ENCODE data around the gene RCAN1.

The RCAN1 gene

DNA sequence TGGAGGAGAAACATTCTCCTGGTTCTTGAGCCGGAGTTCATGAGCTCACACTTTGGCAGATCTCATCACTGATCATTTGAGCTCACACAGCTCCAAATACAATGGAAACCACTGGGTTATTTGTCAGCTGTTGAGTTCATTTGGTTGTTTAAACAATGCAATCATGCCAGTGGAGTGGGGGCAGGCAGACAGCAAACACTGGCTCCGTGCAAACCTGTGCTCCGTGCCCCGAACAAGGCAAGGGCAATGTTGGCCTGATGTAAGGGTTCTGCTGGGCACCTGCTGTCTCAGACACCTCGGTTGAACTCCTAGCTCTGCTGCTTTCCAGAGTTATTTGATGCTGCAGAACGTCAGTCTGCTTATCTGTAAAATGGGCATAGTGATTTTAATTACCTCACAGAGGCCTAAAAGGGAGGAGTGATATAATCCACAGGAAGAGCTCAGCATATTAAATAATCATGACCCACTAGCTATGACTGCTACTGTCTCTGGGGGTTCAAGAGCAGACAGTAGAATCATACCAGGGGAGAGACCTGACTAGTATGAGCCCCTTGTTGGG is 33.9 kb upstream of the RCAN1 start:
- no peak for FAIRE-seq
- TF ChIP-seq, protein P1, sequence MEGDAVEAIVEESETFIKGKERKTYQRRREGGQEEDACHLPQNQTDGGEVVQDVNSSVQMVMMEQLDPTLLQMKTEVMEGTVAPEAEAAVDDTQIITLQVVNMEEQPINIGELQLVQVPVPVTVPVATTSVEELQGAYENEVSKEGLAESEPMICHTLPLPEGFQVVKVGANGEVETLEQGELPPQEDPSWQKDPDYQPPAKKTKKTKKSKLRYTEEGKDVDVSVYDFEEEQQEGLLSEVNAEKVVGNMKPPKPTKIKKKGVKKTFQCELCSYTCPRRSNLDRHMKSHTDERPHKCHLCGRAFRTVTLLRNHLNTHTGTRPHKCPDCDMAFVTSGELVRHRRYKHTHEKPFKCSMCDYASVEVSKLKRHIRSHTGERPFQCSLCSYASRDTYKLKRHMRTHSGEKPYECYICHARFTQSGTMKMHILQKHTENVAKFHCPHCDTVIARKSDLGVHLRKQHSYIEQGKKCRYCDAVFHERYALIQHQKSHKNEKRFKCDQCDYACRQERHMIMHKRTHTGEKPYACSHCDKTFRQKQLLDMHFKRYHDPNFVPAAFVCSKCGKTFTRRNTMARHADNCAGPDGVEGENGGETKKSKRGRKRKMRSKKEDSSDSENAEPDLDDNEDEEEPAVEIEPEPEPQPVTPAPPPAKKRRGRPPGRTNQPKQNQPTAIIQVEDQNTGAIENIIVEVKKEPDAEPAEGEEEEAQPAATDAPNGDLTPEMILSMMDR (IDR thresholded peaks at IDR 0.05; ENCODE audit: insufficient read depth, missing control alignments) = no peak
- no peak for DNase-seq (ENCODE audit: insufficient read length, low spot score)

GRCh38 chr21:34647555-34647954 is 32.6 kb upstream of the RCAN1 start:
- FAIRE-seq (no peak), DNase-seq (ENCODE audit: insufficient read length, low spot score) (no peak)
- TF ChIP-seq, protein P1 (IDR thresholded peaks at IDR 0.05; ENCODE audit: insufficient read depth, missing control alignments) = no peak

DNA sequence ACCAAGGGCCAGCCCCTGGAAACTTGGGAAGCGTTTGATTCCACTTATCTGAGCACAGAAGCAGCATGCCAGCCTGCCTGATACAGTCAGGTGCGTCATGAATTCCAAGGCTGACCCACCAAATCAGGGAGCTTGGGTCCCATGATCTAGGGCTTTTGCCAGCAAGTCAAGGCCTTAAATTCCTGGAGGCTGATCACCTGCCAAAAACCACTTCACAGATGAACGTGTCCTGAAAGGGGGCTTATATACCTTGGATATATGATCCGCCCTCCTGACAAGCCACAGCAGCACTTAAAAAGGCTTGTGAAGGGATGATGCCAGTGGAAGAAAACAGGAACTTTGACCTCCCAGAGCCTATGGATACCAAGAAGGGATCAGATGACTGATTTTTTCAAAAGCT is 29.9 kb upstream of the RCAN1 start:
- TF ChIP-seq, protein P1 (IDR thresholded peaks at IDR 0.05; ENCODE audit: insufficient read depth, missing control alignments) = no peak
- FAIRE-seq (no peak), DNase-seq (ENCODE audit: insufficient read length, low spot score) (no peak)

DNA sequence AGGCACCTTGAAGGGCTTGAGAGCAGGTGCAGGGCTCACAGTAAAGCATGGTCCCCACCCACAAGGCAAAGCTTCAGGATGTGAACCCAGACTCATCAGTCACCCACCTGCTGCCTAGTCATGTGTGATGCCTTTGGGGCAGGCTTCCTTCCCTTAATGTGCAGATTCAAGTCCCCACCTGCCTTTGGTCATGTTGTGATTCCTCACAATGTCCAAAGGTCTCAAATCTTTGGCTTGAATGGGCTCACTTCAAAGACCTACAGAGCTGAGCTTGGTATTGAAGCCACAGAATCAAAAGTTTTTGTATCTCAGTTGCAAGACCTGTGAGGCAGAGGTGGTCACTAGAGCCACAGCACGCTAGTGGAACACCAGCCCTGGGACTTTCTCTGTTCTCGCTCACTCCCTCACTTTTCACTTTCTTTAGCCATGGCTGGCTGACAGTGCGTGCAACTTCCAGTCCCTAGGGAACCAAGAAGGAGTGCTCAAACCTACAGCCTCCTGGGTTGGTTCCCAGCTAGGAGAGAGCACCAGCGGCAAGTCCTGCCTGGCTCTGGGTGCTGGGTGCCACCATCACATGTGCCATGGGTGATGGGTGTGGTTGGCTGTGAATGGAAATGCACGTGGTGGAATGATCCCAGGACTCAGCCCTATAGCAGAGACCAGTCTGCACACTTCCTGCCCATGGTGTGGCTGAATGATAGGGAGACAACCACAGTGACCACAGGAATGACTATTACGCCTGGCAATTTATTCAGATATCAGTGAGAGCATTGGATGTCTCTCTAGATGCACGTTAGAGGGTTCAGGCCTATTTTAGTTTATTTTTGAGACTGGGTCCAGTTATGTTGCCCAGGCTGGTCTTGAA is 27.5 kb upstream of the RCAN1 start:
- DNase-seq (ENCODE audit: insufficient read length, low spot score) = no peak
- TF ChIP-seq, protein P1 (IDR thresholded peaks at IDR 0.05; ENCODE audit: insufficient read depth, missing control alignments) = no peak
- no peak for FAIRE-seq

DNA sequence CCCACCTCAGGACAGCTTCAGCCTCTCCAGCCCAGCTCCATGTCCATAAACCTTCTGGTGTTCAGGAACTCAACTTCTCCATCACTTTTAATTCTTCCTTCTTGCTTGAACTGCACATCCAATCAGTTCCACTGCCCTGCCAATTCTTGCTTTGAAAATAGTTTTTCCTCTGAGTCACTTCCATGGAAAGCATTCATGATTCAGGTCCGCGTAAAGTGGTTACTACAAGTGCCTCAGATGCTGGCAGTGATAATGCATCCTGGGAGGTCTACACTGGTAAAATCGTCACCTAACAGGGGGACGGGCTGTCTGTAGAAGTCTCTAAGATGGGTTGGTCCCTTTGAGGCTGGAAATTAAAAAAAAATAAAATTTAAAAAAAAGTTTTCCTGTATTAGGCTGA is 25.9 kb upstream of the RCAN1 start:
- no peak for DNase-seq (ENCODE audit: insufficient read length, low spot score)
- TF ChIP-seq, protein P1 (IDR thresholded peaks at IDR 0.05; ENCODE audit: insufficient read depth, missing control alignments) = no peak
- no peak for FAIRE-seq

DNA sequence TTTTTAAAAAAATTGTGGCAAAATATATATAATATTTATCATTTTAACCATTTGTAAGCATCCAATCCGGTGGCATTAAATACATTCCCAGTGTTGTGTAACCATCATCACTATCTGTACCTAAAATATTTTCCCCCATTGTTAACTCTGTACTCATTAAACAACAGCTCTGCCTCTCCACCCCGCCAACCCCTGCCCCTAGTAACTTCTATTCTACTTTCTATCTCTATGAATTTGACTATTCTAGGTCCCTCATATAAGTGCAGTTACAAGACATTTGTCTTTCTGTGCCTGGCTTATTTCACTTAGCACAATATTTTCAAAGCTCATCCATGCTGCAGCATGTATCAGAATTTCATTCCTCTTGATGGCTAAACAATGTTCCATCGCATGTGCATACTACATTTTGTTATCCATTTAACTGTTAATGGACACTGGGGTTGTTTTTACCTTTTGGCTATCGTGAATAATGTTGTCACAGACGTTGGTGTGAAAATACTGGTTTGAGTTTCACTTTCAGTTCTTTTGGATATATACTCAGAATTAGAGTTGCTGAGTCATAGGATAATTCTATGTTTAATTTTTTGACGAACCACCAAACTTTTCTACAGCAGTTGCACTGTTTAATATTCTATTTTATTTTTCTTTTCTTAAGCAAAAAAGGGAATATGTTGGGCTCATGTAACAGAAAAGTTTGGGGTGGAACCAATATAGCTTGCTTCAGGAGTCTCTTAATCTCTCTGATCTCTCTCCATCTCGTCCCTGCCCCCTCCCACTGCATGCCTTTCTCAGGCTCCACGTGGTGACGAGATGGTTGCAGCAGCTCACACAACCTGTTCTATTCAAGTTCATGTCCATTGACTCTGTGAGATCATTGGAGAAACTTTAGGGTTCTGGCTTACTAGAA is 25.2 kb upstream of the RCAN1 start:
- TF ChIP-seq, protein P1 (IDR thresholded peaks at IDR 0.05; ENCODE audit: insufficient read depth, missing control alignments) = no peak
- DNase-seq (ENCODE audit: insufficient read length, low spot score) (no peak), FAIRE-seq (no peak)
